ENCODE measurements around the gene GUCA1C.

The GUCA1C gene, protein sequence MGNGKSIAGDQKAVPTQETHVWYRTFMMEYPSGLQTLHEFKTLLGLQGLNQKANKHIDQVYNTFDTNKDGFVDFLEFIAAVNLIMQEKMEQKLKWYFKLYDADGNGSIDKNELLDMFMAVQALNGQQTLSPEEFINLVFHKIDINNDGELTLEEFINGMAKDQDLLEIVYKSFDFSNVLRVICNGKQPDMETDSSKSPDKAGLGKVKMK

DNA sequence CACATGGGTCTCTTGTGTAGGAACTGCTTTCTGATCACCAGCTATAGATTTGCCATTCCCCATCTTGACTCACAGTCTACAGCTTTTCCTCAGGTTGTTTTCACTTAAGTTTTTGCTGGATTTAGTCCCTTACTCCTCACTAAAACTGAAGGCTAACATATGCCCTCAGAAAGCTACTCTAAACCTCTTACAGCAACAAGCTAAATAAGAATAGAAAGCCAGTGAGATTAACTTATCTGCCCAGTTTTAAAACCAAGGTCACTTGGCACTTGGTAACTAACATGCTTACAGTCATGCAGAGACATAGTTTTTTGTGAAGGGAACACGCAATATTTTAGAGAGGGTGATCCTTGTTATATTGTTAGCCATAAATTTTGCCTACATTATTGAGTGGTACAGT lies at the start of gene GUCA1C:
GUCA1C (minus strand) TSS at position 180 of the 400 bp plus-strand sequence; CDS start at position 63, 117 bp downstream.
- CTCF ChIA-PET = no interaction called here

DNA sequence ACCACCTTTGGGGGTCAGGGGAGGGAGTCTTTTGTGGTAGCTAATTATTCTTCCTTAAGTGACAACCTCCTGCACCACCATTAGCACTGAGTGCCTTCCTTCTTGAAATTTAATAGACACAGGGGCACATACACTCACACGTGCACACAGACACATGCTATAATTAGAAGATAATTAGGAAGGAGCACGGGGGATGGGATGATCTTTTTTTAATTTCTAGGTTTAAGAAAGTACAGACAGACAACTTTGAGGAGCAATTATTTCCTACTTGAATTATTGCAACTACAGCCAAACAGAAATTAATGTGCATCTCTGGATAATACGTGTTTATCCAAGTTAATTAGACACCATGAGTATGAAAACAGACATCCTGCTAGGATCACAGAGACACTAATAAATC lies 44.8 kb upstream of the GUCA1C start:
- DNase-seq (ENCODE audit: extremely low spot score) = no peak
- TF ChIP-seq ZNF384 (IDR thresholded peaks at IDR 0.05) (no peak), HDGF (IDR thresholded peaks at IDR 0.05; ENCODE audit: borderline replicate concordance) (no peak), BHLHE40 (IDR thresholded peaks at IDR 0.05; ENCODE audit: borderline replicate concordance) (no peak), SP1 (IDR thresholded peaks at IDR 0.05) (no peak), ARNT (IDR thresholded peaks at IDR 0.05) (no peak), L3MBTL2 (conservative IDR thresholded peaks at IDR 0.05) (no peak), FOXA1 (IDR thresholded peaks at IDR 0.05) (no peak), CTBP1 (IDR thresholded peaks at IDR 0.05; ENCODE audit: borderline replicate concordance) (no peak), SUZ12 (IDR thresholded peaks at IDR 0.05) (no peak), FOXK2 (IDR thresholded peaks at IDR 0.05) (no peak), TARDBP (IDR thresholded peaks at IDR 0.05) (no peak), ELF4 (IDR thresholded peaks at IDR 0.05) (no peak), FOXM1 (IDR thresholded peaks at IDR 0.05; ENCODE audit: borderline replicate concordance) (no peak)
- TF ChIP-seq, protein P1, sequence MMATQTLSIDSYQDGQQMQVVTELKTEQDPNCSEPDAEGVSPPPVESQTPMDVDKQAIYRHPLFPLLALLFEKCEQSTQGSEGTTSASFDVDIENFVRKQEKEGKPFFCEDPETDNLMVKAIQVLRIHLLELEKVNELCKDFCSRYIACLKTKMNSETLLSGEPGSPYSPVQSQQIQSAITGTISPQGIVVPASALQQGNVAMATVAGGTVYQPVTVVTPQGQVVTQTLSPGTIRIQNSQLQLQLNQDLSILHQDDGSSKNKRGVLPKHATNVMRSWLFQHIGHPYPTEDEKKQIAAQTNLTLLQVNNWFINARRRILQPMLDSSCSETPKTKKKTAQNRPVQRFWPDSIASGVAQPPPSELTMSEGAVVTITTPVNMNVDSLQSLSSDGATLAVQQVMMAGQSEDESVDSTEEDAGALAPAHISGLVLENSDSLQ (IDR thresholded peaks at IDR 0.05) = no peak
- ChIA-PET CTCF (interaction anchor here (1.7 kb wide), 1 partner anchor 25 kb away, joined by 6 read pairs; no protein-coding TSS in a partner anchor), POLR2A (no interaction called here)

More for the DNA sequence above, at the start of gene GUCA1C:
- POLR2A ChIA-PET = no interaction called here
- TF ChIP-seq FOXM1 (IDR thresholded peaks at IDR 0.05; ENCODE audit: borderline replicate concordance) (no peak), L3MBTL2 (conservative IDR thresholded peaks at IDR 0.05) (no peak), LEF1 (IDR thresholded peaks at IDR 0.05; ENCODE audit: borderline replicate concordance) (no peak), FOXA1 (IDR thresholded peaks at IDR 0.05) (no peak), FOXK2 (IDR thresholded peaks at IDR 0.05) (no peak), ARNT (IDR thresholded peaks at IDR 0.05) (no peak), ELF4 (IDR thresholded peaks at IDR 0.05) (no peak), NFRKB (IDR thresholded peaks at IDR 0.05) (no peak)
- TF ChIP-seq, protein P1 (IDR thresholded peaks at IDR 0.05) = no peak
- no peak for DNase-seq (ENCODE audit: extremely low spot score)

DNA sequence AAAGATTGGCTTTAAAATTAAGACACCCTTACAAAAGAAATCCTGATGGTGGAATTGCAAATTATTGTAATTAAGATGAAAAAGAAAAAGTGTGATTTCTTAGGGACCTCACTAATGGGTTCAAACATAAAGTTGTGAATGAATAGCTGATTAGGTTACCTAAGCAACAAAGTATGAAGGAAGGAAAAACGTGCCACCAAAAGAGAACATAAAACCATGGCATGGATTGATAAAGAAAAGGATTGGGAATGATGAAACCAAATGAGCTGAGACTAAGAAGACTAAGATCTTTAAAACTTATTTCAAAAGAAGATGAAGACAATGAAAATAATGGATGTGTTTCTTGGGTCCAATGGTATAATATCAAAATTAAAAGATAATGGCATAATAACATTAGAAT lies 32.2 kb upstream of the GUCA1C start:
- TF ChIP-seq CTBP1 (IDR thresholded peaks at IDR 0.05; ENCODE audit: borderline replicate concordance) = no peak
- TF ChIP-seq, protein P1 (IDR thresholded peaks at IDR 0.05) = no peak
- no peak for TF ChIP-seq ELF4 (IDR thresholded peaks at IDR 0.05)
- no peak for TF ChIP-seq SP1 (IDR thresholded peaks at IDR 0.05)
- no peak for TF ChIP-seq FOXM1 (IDR thresholded peaks at IDR 0.05; ENCODE audit: borderline replicate concordance)
- TF ChIP-seq L3MBTL2 (conservative IDR thresholded peaks at IDR 0.05) = no peak
- TF ChIP-seq ARNT (IDR thresholded peaks at IDR 0.05) = no peak
- no peak for TF ChIP-seq NFRKB (IDR thresholded peaks at IDR 0.05)
- TF ChIP-seq HDGF (IDR thresholded peaks at IDR 0.05; ENCODE audit: borderline replicate concordance) = no peak
- TF ChIP-seq LEF1 (IDR thresholded peaks at IDR 0.05; ENCODE audit: borderline replicate concordance) = no peak
- TF ChIP-seq TARDBP (IDR thresholded peaks at IDR 0.05) = no peak
- no peak for TF ChIP-seq ZNF384 (IDR thresholded peaks at IDR 0.05)
- no peak for TF ChIP-seq BHLHE40 (IDR thresholded peaks at IDR 0.05; ENCODE audit: borderline replicate concordance)
- TF ChIP-seq FOXK2 (IDR thresholded peaks at IDR 0.05) = no peak
- TF ChIP-seq FOXA1 (IDR thresholded peaks at IDR 0.05) = no peak
- ChIA-PET CTCF (no interaction called here), POLR2A (no interaction called here)
- DNase-seq (ENCODE audit: extremely low spot score) = no peak

DNA sequence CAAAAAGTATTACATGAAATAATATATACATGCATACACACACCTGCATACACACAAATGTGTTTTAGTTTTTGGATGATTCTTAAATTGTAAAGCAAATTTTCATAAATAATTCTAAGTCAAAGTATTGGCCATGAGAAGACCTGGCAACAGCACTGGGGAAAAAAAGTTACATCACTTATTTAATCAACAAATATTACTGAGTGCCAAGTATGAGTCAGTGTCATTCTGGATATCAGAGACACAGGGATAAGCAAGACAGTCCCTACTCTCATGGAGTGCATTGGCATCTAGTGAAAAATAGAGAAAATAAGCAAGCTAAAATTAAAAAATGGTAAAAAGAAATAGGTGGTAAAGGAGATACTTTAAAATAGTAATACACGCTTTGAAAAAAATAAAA lies 29.4 kb upstream of the GUCA1C start:
- DNase-seq (ENCODE audit: extremely low spot score) = no peak
- no peak for TF ChIP-seq SUZ12 (IDR thresholded peaks at IDR 0.05)
- no peak for TF ChIP-seq FOXM1 (IDR thresholded peaks at IDR 0.05; ENCODE audit: borderline replicate concordance)
- TF ChIP-seq TARDBP (IDR thresholded peaks at IDR 0.05) = no peak
- TF ChIP-seq BHLHE40 (IDR thresholded peaks at IDR 0.05; ENCODE audit: borderline replicate concordance) = no peak
- no peak for TF ChIP-seq FOXA1 (IDR thresholded peaks at IDR 0.05)
- no peak for TF ChIP-seq LEF1 (IDR thresholded peaks at IDR 0.05; ENCODE audit: borderline replicate concordance)
- TF ChIP-seq ELF4 (IDR thresholded peaks at IDR 0.05) = no peak
- no peak for TF ChIP-seq L3MBTL2 (conservative IDR thresholded peaks at IDR 0.05)
- no peak for TF ChIP-seq ARNT (IDR thresholded peaks at IDR 0.05)
- TF ChIP-seq NFRKB (IDR thresholded peaks at IDR 0.05) = no peak
- CTCF ChIA-PET = no interaction called here
- POLR2A ChIA-PET = no interaction called here

DNA sequence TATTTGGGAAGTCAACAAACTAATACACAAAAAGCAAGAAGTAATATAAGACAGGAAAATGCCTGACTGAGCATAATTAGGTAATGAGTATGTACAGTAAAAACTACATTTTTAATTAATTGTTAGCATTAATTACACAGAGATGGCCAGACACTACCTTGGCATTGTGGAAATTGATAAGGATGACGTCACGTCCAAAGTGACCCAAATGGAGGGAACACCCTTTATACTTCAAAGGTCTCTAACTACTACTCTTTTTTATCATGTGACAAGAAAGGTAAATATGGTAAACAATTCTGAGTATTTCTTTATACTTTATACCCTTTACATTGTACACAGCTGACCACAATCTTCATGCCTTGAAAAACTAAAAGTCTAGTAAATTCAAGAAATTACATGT lies 22.4 kb upstream of the GUCA1C start:
- TF ChIP-seq HDGF (IDR thresholded peaks at IDR 0.05; ENCODE audit: borderline replicate concordance) (no peak), CTBP1 (IDR thresholded peaks at IDR 0.05; ENCODE audit: borderline replicate concordance) (no peak), FOXA1 (IDR thresholded peaks at IDR 0.05) (no peak), NFRKB (IDR thresholded peaks at IDR 0.05) (no peak), FOXK2 (IDR thresholded peaks at IDR 0.05) (no peak), BHLHE40 (IDR thresholded peaks at IDR 0.05; ENCODE audit: borderline replicate concordance) (no peak), L3MBTL2 (conservative IDR thresholded peaks at IDR 0.05) (no peak), SUZ12 (IDR thresholded peaks at IDR 0.05) (no peak), FOXM1 (IDR thresholded peaks at IDR 0.05; ENCODE audit: borderline replicate concordance) (no peak), TARDBP (IDR thresholded peaks at IDR 0.05) (no peak), ZNF384 (IDR thresholded peaks at IDR 0.05) (no peak), SP1 (IDR thresholded peaks at IDR 0.05) (no peak), ELF4 (IDR thresholded peaks at IDR 0.05) (no peak), ARNT (IDR thresholded peaks at IDR 0.05) (no peak), LEF1 (IDR thresholded peaks at IDR 0.05; ENCODE audit: borderline replicate concordance) (no peak)
- TF ChIP-seq, protein P1 (IDR thresholded peaks at IDR 0.05) = no peak
- ChIA-PET POLR2A (no interaction called here), CTCF (no interaction called here)
- no peak for DNase-seq (ENCODE audit: extremely low spot score)

Data from HEK293T (cell line).